Activated effector memory CD4-positive, alpha-beta T cell treated with anti-CD3 and anti-CD28 coated beads, Interleukin-2, amount 50 U/mL, for 16 hours (primary cell): ENCODE data around the gene RPS6KA5.
"Not testable (repeated sequence)": the region's sequence is repeated elsewhere in the genome, so short reads cannot be mapped to it uniquely, and the experiment has no call there.

Experiments used
- DNase-seq: peaks from one replicate; pipeline ENCODE4 v3.0.0-alpha.2; 2020

Gene RPS6KA5

GRCh38 chr14:91060351-91061055 lies at the start of gene RPS6KA5:
RPS6KA5 (minus strand) TSS chr14:91060641; CDS start chr14:91060434, 207 bp downstream.
- DNase-seq, result peak; percentile 100

- DNase-seq, result peak; percentile 73
These were observed 48.6 kb upstream of the RPS6KA5 start for GRCh38 chr14:91108941-91109611.

GRCh38 chr14:91103116-91103515 lies 42.7 kb upstream of the RPS6KA5 start:
- DNase-seq, result no peak

GRCh38 chr14:91100102-91100501 lies 39.7 kb upstream of the RPS6KA5 start:
- no peak for DNase-seq

GRCh38 chr14:91098591-91098990 lies 38.1 kb upstream of the RPS6KA5 start:
- no peak for DNase-seq

GRCh38 chr14:91097657-91098056 lies 37.2 kb upstream of the RPS6KA5 start:
- not testable (repeated sequence) for DNase-seq

GRCh38 chr14:91095178-91095577 lies 34.7 kb upstream of the RPS6KA5 start:
- no peak for DNase-seq

- no peak for DNase-seq
These were observed 34.3 kb upstream of the RPS6KA5 start for GRCh38 chr14:91094772-91095171.

GRCh38 chr14:91093743-91094472 lies 33.5 kb upstream of the RPS6KA5 start:
- DNase-seq, result not testable (repeated sequence)

- DNase-seq, result no peak
These were observed 31.6 kb upstream of the RPS6KA5 start for GRCh38 chr14:91092073-91092472.

GRCh38 chr14:91090743-91091142 lies 30.3 kb upstream of the RPS6KA5 start:
- no peak for DNase-seq

GRCh38 chr14:91089958-91090535 lies 29.6 kb upstream of the RPS6KA5 start:
- DNase-seq, result no peak

- DNase-seq, result no peak
These were observed 28.3 kb upstream of the RPS6KA5 start for GRCh38 chr14:91088585-91089235.

- not testable (repeated sequence) for DNase-seq
These were observed 27.0 kb upstream of the RPS6KA5 start for GRCh38 chr14:91087470-91087869.

GRCh38 chr14:91084516-91084915 lies 24.1 kb upstream of the RPS6KA5 start:
- no peak for DNase-seq

- no peak for DNase-seq
These were observed 21.8 kb upstream of the RPS6KA5 start for GRCh38 chr14:91082282-91082681.

- DNase-seq, result no peak
These were observed 19.6 kb upstream of the RPS6KA5 start for GRCh38 chr14:91080071-91080470.

GRCh38 chr14:91078095-91078737 lies 17.8 kb upstream of the RPS6KA5 start:
- peak; percentile 75 for DNase-seq

- no peak for DNase-seq
These were observed 15.1 kb upstream of the RPS6KA5 start for GRCh38 chr14:91075553-91075952.

- no peak for DNase-seq
These were observed 10.1 kb upstream of the RPS6KA5 start for GRCh38 chr14:91070572-91070971.

GRCh38 chr14:91068642-91069041 lies 8.2 kb upstream of the RPS6KA5 start:
- no peak for DNase-seq

GRCh38 chr14:91067186-91067585 lies 6.7 kb upstream of the RPS6KA5 start:
- no peak for DNase-seq
